GM23248 (cell line): Measurements from ENCODE around the gene ADCY2. TPM values are rescaled to one million over a fixed set of nuclear protein-coding genes. Genes with fewer than 3 reads are reported as not detected.
A peak's percentile ranks its signal among the peaks of the same experiment; 100 is the strongest.

Experiments used
- DNase-seq: peaks from one replicate; pipeline ENCODE4 v3.0.0-alpha.2; 2015
- H2AFZ ChIP-seq: fragments of 200-600 bp; sonication (generic); 2 replicates; pipeline ENCODE4 v1.6.1; 2016; ENCODE audit warnings: antibody characterized with exemption
- H3F3A ChIP-seq: fragments of 200-600 bp; sonication (generic); 2 replicates; pipeline ENCODE4 v1.6.1; 2016; ENCODE audit warnings: mild to moderate bottlenecking, antibody characterized with exemption, mixed run types; ENCODE audit not compliant: insufficient read depth
- H3K27ac ChIP-seq: fragments of 200-600 bp; sonication (generic); 2 replicates; pipeline ENCODE4 v1.5.1; 2016; ENCODE audit warnings: mild to moderate bottlenecking
- H3K27me3 ChIP-seq: fragments of 200-600 bp; sonication (generic); replicated peaks from 2 replicates; pipeline ENCODE4 v1.6.1; 2016; ENCODE audit warnings: mild to moderate bottlenecking; ENCODE audit not compliant: insufficient read depth
- H3K36me3 ChIP-seq: fragments of 200-600 bp; sonication (generic); 2 replicates; pipeline ENCODE4 v1.6.1; 2016; ENCODE audit warnings: low read depth, mild to moderate bottlenecking
- H3K4me1 ChIP-seq: fragments of 200-600 bp; sonication (generic); 2 replicates; pipeline ENCODE4 v1.6.1; 2016; ENCODE audit warnings: mild to moderate bottlenecking; ENCODE audit not compliant: insufficient read depth
- H3K4me2 ChIP-seq: fragments of 200-600 bp; sonication (generic); one replicate; pipeline ENCODE4 v1.6.1; 2016; ENCODE audit warnings: mild to moderate bottlenecking; ENCODE audit not compliant: unreplicated experiment
- H3K4me3 ChIP-seq: fragments of 200-600 bp; sonication (generic); 2 replicates; pipeline ENCODE4 v1.5.1; 2016; ENCODE audit warnings: mild to moderate bottlenecking
- H3K79me2 ChIP-seq: fragments of 200-600 bp; sonication (generic); 2 replicates; pipeline ENCODE4 v1.6.1; 2016; ENCODE audit warnings: mild to moderate bottlenecking; ENCODE audit not compliant: insufficient read depth
- H3K9ac ChIP-seq: fragments of 200-600 bp; sonication (generic); 2 replicates; pipeline ENCODE4 v1.6.1; 2016; ENCODE audit warnings: mild to moderate bottlenecking
- H3K9me2 ChIP-seq: fragments of 200-600 bp; sonication (generic); 2 replicates; pipeline ENCODE4 v1.6.1; 2016; ENCODE audit warnings: mixed run types, mild to moderate bottlenecking, moderate library complexity; ENCODE audit not compliant: insufficient read depth
- H3K9me3 ChIP-seq: fragments of 200-600 bp; sonication (generic); one replicate; pipeline ENCODE4 v1.6.1; 2017; ENCODE audit warnings: low read depth
- H4K20me1 ChIP-seq: fragments of 200-600 bp; sonication (generic); 2 replicates; pipeline ENCODE4 v1.6.0; 2016; ENCODE audit not compliant: insufficient read depth
- EZH2 ChIP-seq: fragments of 200-600 bp; sonication (generic); IDR thresholded peaks from 2 replicates; pipeline ENCODE4 v1.6.1; 2018; ENCODE audit warnings: antibody characterized with exemption, mild to moderate bottlenecking; ENCODE audit not compliant: insufficient read depth, poor library complexity, severe bottlenecking
- EZH2phosphoT487 ChIP-seq: fragments of 200-600 bp; sonication (generic); IDR thresholded peaks from 2 replicates; pipeline ENCODE4 v1.6.1; 2018; ENCODE audit warnings: antibody characterized with exemption, moderate library complexity, mild to moderate bottlenecking, low read depth; ENCODE audit not compliant: insufficient read depth
- WGBS, 2 experiments: methylation state at CpG; one replicate each; pipeline ENCODE4 v1.1.6; 2015 to 2017; ENCODE audit warnings: low lambda C conversion rate in 2 of 2, low coverage in 1 of 2; ENCODE audit errors: missing lambda C conversion rate in 2 of 2; 5-methylcytosine and 5-hydroxymethylcytosine counted together
- in situ Hi-C: fragments of 300-500 bp; cut with MboI; formaldehyde crosslinking; loops from 2 replicates; pipeline ENCODE4 v1.15.0; 2020
- polyA plus RNA-seq: library from polyadenylated mRNA; unstranded; fragments of >200 nt; fragmentation: Nextera tagmentation; extraction: Ambion mirVana; gene quantifications from 2 replicates; pipeline ENCODE4 v1.2.1, GENCODE V29; 2016
- total RNA-seq: library from RNA; depleted of rRNA; stranded (reverse); fragments of >200 nt; shearing (Covaris generic); gene quantifications from 2 replicates; pipeline ENCODE4 v1.2.3, GENCODE V29; 2014

Gene ADCY2
- total and polyA plus RNA-seq, 2 experiments from 2014 or later, result 0.11 TPM; not detected in 1

DNA sequence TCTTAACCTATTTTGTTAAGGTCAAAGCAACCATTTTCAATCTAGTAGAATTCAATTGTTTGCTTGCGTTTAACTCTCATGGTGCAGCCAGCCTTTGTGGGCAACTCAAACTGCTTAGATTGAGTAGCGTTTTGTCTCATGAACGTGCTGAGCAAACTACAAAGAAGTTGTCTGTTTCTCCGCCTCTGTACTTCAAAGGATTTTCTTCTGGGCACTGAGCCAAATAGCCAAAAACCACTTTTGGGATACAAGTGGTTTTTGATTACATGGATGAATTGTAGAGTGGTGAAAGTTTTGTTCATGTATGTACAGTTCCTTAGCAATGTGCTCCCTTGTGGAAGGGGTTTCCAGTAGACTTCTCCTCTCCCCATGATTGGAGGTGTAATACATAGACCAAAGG, 332.1 kb downstream of the ADCY2 start:
- H4K20me1 ChIP-seq, result no peaks in the 10 kb centered on the region
- no peak for DNase-seq
- WGBS, 2 experiments, result 38 to 41% methylated on average over 4 of the region's 4 CpGs

DNA sequence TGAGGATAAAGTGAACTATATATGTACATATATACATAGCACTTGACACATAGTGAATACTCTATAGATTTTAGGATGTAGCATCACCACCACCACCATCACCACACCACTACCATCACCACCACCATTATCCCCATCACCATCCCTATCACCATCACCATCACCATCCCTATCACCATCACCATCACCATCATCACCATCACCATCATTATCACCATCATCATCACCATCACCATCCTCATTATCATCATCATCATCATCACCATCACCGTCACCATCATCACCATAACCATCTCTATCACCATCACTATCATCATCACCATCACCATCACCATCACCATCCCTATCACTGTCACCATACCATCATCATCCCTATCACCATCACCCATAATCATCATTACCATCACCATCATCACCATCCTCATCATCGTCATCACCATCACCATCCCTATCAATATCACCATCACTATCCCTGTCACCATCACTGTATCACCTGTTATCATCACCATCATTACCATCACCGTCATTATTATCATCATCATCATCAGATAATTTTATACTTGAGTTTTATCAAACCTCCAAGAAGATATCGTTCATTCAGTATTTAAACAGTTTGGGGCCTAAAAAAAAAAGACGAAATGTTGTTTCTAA, 345.6 kb downstream of the ADCY2 start:
- WGBS, 2 experiments, result 81 to 87% methylated on average over 4 to 5 of the region's 5 CpGs
- Histone ChIP-seq H3F3A (no peaks in the 10 kb centered on the region), H3K79me2 (no peaks in the 10 kb centered on the region), H3K9ac (no peak overlapping the region), H3K4me2 (no peak overlapping the region), H3K9me2 (no peaks in the 10 kb centered on the region), H3K36me3 (no peaks in the 10 kb centered on the region), H2AFZ (no peak overlapping the region), H3K27ac (no peak overlapping the region), H3K4me1 (no peaks in the 10 kb centered on the region), H3K4me3 (no peak overlapping the region), H3K9me3 (no peaks in the 10 kb centered on the region), H4K20me1 (no peaks in the 10 kb centered on the region), H3K27me3 (no peaks in the 10 kb centered on the region)
- TF ChIP-seq EZH2, result no peak
- no peak for TF ChIP-seq EZH2phosphoT487
- in situ Hi-C loops, result loop anchor here (10.0 kb wide), 1 partner anchor 487 kb away; no protein-coding TSS in a partner anchor
- DNase-seq, result no peak

More for the DNA sequence above, 332.1 kb downstream of the ADCY2 start:
- no peaks in the 10 kb centered on the region for H3K9me3 ChIP-seq
- no peak for TF ChIP-seq EZH2
- TF ChIP-seq EZH2phosphoT487, result no peak
- H3F3A ChIP-seq, result no peaks in the 10 kb centered on the region
- H2AFZ ChIP-seq, result no peak overlapping the region
- H3K4me1 ChIP-seq, result no peaks in the 10 kb centered on the region
- no peaks in the 10 kb centered on the region for H3K9me2 ChIP-seq
- no peak overlapping the region for H3K4me2 ChIP-seq
- no peak overlapping the region for H3K9ac ChIP-seq
- H3K4me3 ChIP-seq, result no peak overlapping the region
- no peaks in the 10 kb centered on the region for H3K36me3 ChIP-seq
- no peaks in the 10 kb centered on the region for H3K79me2 ChIP-seq
- no peaks in the 10 kb centered on the region for H3K27me3 ChIP-seq
- in situ Hi-C loops, result no loop called here
- no peak overlapping the region for H3K27ac ChIP-seq

DNA sequence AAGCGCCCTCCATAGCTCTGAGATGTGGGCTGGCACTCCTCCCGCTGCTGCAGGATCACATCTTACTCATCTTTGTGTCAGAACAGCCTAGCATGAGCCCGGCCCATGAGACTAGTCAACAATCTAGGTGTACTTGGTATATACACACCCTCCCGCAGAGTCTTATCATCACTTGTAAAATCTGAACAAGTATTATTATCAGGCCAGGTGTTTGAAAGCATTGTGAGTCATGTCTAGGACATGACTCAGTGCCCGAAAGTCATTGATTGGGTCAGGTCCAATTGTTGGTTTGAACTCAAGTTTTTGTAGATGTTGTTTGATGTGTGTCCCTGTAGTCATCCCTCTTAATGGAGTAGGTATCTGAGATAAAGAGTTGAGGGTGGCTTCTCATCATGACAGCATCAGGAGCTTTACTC, 346.3 kb downstream of the ADCY2 start:
- no peak overlapping the region for H3K27ac ChIP-seq
- in situ Hi-C loops, result loop anchor here (10.0 kb wide), 1 partner anchor 487 kb away; no protein-coding TSS in a partner anchor
- H3K4me1 ChIP-seq, result no peaks in the 10 kb centered on the region
- H3F3A ChIP-seq, result no peaks in the 10 kb centered on the region
- H3K36me3 ChIP-seq, result no peaks in the 10 kb centered on the region
- 28 to 38% methylated on average over 5 of the region's 5 CpGs for WGBS, 2 experiments
- no peak overlapping the region for H2AFZ ChIP-seq
- no peaks in the 10 kb centered on the region for H3K9me2 ChIP-seq
- DNase-seq, result peak; percentile 33
- no peak overlapping the region for H3K9ac ChIP-seq
- no peaks in the 10 kb centered on the region for H3K79me2 ChIP-seq
- H3K9me3 ChIP-seq, result no peaks in the 10 kb centered on the region
- TF ChIP-seq EZH2phosphoT487 (no peak), EZH2 (no peak)
- H3K4me3 ChIP-seq, result no peak overlapping the region
- H3K27me3 ChIP-seq, result no peaks in the 10 kb centered on the region
- H4K20me1 ChIP-seq, result no peaks in the 10 kb centered on the region
- H3K4me2 ChIP-seq, result no peak overlapping the region

DNA sequence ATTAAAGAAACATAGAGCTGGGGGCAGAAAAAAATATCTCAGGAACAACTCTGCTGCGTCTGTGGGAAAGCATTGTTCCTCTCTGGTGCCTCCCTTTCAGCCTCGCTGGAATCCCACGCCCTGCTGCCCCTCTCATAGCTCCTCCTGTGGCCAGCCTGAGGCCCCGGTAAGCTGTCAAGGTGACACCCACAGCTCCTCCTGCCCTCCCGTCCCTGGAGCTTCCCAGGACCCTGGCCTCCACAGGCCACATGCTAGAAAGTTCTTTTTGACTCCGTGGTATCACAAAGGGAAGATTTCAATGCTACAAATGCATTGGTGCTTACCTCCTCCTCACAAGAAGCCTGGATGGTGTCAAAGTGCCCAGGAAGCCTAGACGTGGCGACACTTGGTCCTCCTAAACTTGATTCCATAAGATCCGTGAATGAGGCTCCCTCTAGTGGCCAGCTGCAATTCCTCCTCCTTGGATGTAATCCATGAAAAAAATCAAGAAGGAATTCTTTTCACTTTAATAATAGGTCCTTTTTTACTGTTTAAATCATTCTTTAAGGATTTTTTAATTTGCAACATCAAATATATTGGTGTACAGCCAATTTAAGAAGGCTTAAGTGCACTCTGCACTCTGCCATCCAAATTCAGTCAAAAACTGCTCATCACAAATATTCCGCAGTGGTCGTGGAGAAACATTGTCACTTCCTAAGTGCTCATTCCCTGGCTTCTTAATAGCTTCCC, 350.1 kb downstream of the ADCY2 start:
- DNase-seq, result peak; percentile 71
- Histone ChIP-seq H2AFZ (no peak overlapping the region), H3K27ac (no peak overlapping the region), H3K9ac (no peak overlapping the region), H3K79me2 (no peaks in the 10 kb centered on the region), H3K9me2 (no peaks in the 10 kb centered on the region), H3K4me2 (no peak overlapping the region), H3K4me3 (no peak overlapping the region), H3K36me3 (no peaks in the 10 kb centered on the region), H3K9me3 (no peaks in the 10 kb centered on the region), H3K27me3 (no peaks in the 10 kb centered on the region), H4K20me1 (no peaks in the 10 kb centered on the region), H3F3A (no peaks in the 10 kb centered on the region), H3K4me1 (no peaks in the 10 kb centered on the region)
- 33 to 36% methylated on average over 11 of the region's 11 CpGs for WGBS, 2 experiments
- TF ChIP-seq EZH2phosphoT487, result no peak
- no peak for TF ChIP-seq EZH2
- in situ Hi-C loops, result loop anchor here (10.0 kb wide), 1 partner anchor 491 kb away; no protein-coding TSS in a partner anchor
